Measurements from ENCODE around the gene BIN2. TPM values are rescaled to one million over a fixed set of nuclear protein-coding genes. Genes with fewer than 3 reads are reported as not detected.

Gene BIN2
- total RNA-seq, 2 donors from 2014 or later, result 4.6 to 11.9 TPM

DNA sequence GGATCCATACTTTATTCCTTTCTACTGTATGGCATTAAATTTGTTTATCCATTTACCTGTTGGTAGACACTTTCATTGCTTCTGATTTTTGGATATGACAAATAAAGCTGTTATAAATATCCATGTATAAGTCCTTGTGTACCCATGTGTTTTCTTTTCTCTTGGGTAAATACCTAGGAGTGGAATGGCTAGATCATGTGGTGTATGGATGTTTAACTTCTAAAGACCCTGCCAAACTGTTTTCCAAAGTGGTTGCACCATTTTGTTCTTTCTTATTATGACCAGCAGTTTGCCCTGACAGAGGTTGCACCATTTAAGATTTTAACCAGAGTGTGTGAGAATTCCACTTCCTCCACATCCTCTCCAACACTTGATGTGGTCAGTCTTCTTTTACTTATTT is 91.3 kb downstream of the BIN2 start:
- Histone ChIP-seq H3K4me3 (no peak overlapping the region), H3K27ac (no peak overlapping the region), H3K27me3 (replicated peaks; ENCODE audit: insufficient read depth) (no peaks in the 10 kb centered on the region), H3K36me3 (no peaks in the 10 kb centered on the region), H3K9me3 (no peaks in the 10 kb centered on the region), H3K4me1 (ENCODE audit: control insufficient read depth in 1 of 2, low read depth in 2 of 2) (no peaks in the 10 kb centered on the region)
- DNase-seq (ENCODE audit: low spot score) (no peak), ATAC-seq (ENCODE audit: insufficient number of reproducible peaks, low FRiP score, low read depth) (no peak)
- TF ChIP-seq, protein P1, sequence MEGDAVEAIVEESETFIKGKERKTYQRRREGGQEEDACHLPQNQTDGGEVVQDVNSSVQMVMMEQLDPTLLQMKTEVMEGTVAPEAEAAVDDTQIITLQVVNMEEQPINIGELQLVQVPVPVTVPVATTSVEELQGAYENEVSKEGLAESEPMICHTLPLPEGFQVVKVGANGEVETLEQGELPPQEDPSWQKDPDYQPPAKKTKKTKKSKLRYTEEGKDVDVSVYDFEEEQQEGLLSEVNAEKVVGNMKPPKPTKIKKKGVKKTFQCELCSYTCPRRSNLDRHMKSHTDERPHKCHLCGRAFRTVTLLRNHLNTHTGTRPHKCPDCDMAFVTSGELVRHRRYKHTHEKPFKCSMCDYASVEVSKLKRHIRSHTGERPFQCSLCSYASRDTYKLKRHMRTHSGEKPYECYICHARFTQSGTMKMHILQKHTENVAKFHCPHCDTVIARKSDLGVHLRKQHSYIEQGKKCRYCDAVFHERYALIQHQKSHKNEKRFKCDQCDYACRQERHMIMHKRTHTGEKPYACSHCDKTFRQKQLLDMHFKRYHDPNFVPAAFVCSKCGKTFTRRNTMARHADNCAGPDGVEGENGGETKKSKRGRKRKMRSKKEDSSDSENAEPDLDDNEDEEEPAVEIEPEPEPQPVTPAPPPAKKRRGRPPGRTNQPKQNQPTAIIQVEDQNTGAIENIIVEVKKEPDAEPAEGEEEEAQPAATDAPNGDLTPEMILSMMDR (IDR thresholded peaks at IDR 0.05), result no peak

Other genes starting within 250 kb of the BIN2 start
- 10 to 100 TPM; 30.9 to 43.4 TPM for gene CSRNP2, start 240.6 kb downstream of the BIN2 start, total RNA-seq
- gene TFCP2, start 151.0 kb downstream of the BIN2 start, total RNA-seq, result 10 to 100 TPM; 10.6 to 18.1 TPM
- 10 to 100 TPM; 14.5 to 17.1 TPM for gene POU6F1, start 106.1 kb downstream of the BIN2 start, total RNA-seq
- 100 to 1,000 TPM; 208 to 344 TPM for gene DAZAP2, start 85.3 kb downstream of the BIN2 start, total RNA-seq
- 1 to 10 TPM; 7.6 to 7.8 TPM for gene SMAGP, start 53.8 kb downstream of the BIN2 start, total RNA-seq
- gene CELA1, start 22.5 kb upstream of the BIN2 start, total RNA-seq, result not detected
- gene GALNT6, start 67.2 kb upstream of the BIN2 start, total RNA-seq, result 10 to 100 TPM in 1 of 2 donors, 1 to 10 TPM in 1; 9.9 to 11.5 TPM
- gene SLC4A8, start 100.7 kb upstream of the BIN2 start, total RNA-seq, result 1 to 10 TPM; 2.8 to 7.1 TPM

All from thoracic aorta (tissue), 2 donors.